H1 (cell line): ENCODE results near the gene VAMP2.

Source experiments
- CEBPB ChIP-seq: IDR thresholded peaks from 2 replicates; pipeline ENCODE4 v1.6.1; 2012; ENCODE audit warnings: low read depth, low read length
- CHD1 ChIP-seq: IDR thresholded peaks from 2 replicates; pipeline ENCODE4 v1.6.1; 2012; ENCODE audit warnings: low read depth, low read length, improper control_type of control experiment
- CTCF ChIP-seq, 3 experiments: IDR thresholded peaks; 1 replicate in 2 of 3; 2 replicates in 1 of 3; pipeline versions ENCODE4 v1.5.1 to v1.6.1; 2011; ENCODE audit warnings: low read length in 3 of 3, mild to moderate bottlenecking in 3 of 3, inconsistent platforms in 2 of 3, low read depth in 1 of 3, moderate library complexity in 1 of 3; ENCODE audit not compliant: insufficient read depth in 1 of 3; ENCODE audit errors: control extremely low read depth in 1 of 3
- RAD21 ChIP-seq, 2 experiments: IDR thresholded peaks in 1 of 2; conservative IDR thresholded peaks in 1 of 2; 2 replicates each; pipeline ENCODE4 v1.6.1; 2011; ENCODE audit warnings: low read depth in 2 of 2, low read length in 2 of 2, improper control_type of control experiment in 1 of 2, inconsistent platforms in 1 of 2, mild to moderate bottlenecking in 1 of 2, moderate library complexity in 1 of 2
- SIN3A ChIP-seq, 2 experiments: IDR thresholded peaks in 1 of 2; conservative IDR thresholded peaks in 1 of 2; 2 replicates each; pipeline ENCODE4 v1.6.1; 2011 to 2012; ENCODE audit warnings: low read length in 2 of 2, improper control_type of control experiment in 1 of 2, low read depth in 1 of 2, mild to moderate bottlenecking in 1 of 2
- TAF1 ChIP-seq: IDR thresholded peaks from 2 replicates; pipeline ENCODE4 v1.6.1; 2011; ENCODE audit warnings: mild to moderate bottlenecking, low read depth, low read length

GRCh38 chr17:8167526-8167925, 4.8 kb upstream of the VAMP2 start:
- TF ChIP-seq CEBPB = no peak
- TF ChIP-seq CTCF (IDR thresholded peaks at IDR 0.05; ENCODE audit: control extremely low read depth in 1 of 3, insufficient read depth in 1 of 3, low read depth in 1 of 3, low read length in 3 of 3) = no peak
- no peak for TF ChIP-seq TAF1
- TF ChIP-seq CHD1 = no peak
- TF ChIP-seq SIN3A (conservative IDR thresholded peaks at IDR 0.05 in 1 of 2, IDR thresholded peaks at IDR 0.05 in 1 of 2; ENCODE audit: low read depth in 1 of 2, low read length in 2 of 2) = no peak
- no peak for TF ChIP-seq RAD21 (IDR thresholded peaks at IDR 0.05 in 1 of 2, conservative IDR thresholded peaks at IDR 0.05 in 1 of 2; ENCODE audit: low read depth in 2 of 2, low read length in 2 of 2)
